Activated CD4-positive, alpha-beta memory T cell treated with anti-CD3 and anti-CD28 coated beads for 36 hours (primary cell): ENCODE results near the gene MRPS22. TPM values are rescaled to one million over a fixed set of nuclear protein-coding genes. Genes with fewer than 3 reads are reported as not detected.

Experiments
- CTCF ChIA-PET: fragments of 350-600 bp; sonication (Branson Sonifier 250); formaldehyde crosslinking; loops from one replicate; lab custom pipeline; 2021; ENCODE audit warnings: antibody characterized with exemption, inconsistent platforms; lab: Charles Lee
- POLR2A ChIA-PET: fragments of 350-600 bp; sonication (Branson Sonifier 250); formaldehyde crosslinking; loops from one replicate; lab custom pipeline; 2021; ENCODE audit warnings: antibody characterized with exemption; lab: Charles Lee
- DNase-seq: peaks from one replicate; pipeline ENCODE4 v3.0.0-alpha.2; 2020
- H3K27ac Mint-ChIP-seq: one replicate; pipeline ENCODE4 v1.8.0; 2021; ENCODE audit warnings: mixed read lengths
- H3K27me3 Mint-ChIP-seq: one replicate; pipeline ENCODE4 v1.8.0; 2021; ENCODE audit warnings: mixed read lengths
- H3K36me3 Mint-ChIP-seq: one replicate; pipeline ENCODE4 v1.8.0; 2021; ENCODE audit warnings: mixed read lengths
- H3K4me1 Mint-ChIP-seq: one replicate; pipeline ENCODE4 v1.8.0; 2021; ENCODE audit warnings: low read depth, mixed read lengths
- H3K4me3 Mint-ChIP-seq: one replicate; pipeline ENCODE4 v1.8.0; 2021; ENCODE audit warnings: mild to moderate bottlenecking, mixed read lengths
- H3K9me3 Mint-ChIP-seq: one replicate; pipeline ENCODE4 v1.8.0; 2021; ENCODE audit warnings: mixed read lengths
- intact Hi-C: fragments of 100-400 bp; cut with micrococcal nuclease; formaldehyde crosslinking; loops from one replicate; pipeline ENCODE4 v1.15.1; 2023
- total RNA-seq, 2 experiments: library from RNA; stranded (reverse); gene quantifications; one replicate each; pipeline ENCODE4 v1.2.3, GENCODE V29; 2021

The MRPS22 gene
- 10 to 100 TPM; 49.9 to 50.2 TPM for total RNA-seq

GRCh38 chr3:139343895-139344856 lies at the start of gene MRPS22:
Gene MRPS22 (plus strand): TSS chr3:139344020. CDS start chr3:139344027, 7 bp downstream.
- intact Hi-C loops: loop anchor here (1.0 to 10.0 kb wide), 2 partner anchors 45 to 1159 kb away; partner anchors contain the start of genes ARMC8 and COPB2
- Mint-ChIP-seq H3K27me3 (no peaks in the 10 kb centered on the region), H3K36me3 (peaks cover 4% of the 10 kb centered on the region), H3K4me3 (no peak within 1 kb of the TSS), H3K27ac (no peak within 1 kb of the TSS), H3K9me3 (no peaks in the 10 kb centered on the region), H3K4me1 (peaks cover 10% of the 10 kb centered on the region)
- POLR2A ChIA-PET: interaction anchor here (0.6 to 1.4 kb wide), 2 partner anchors 9 to 45 kb away, joined by 4 to 6 read pairs; partner anchors contain the start of gene COPB2
- DNase-seq: peak; percentile 90
- CTCF ChIA-PET: interaction anchor here (1.0 to 2.9 kb wide), 3 partner anchors 15 to 408 kb away, joined by 3 to 12 read pairs (median 10); no protein-coding TSS in a partner anchor

- H3K27me3 Mint-ChIP-seq: peaks cover 4% of the 10 kb centered on the region
- H3K27ac Mint-ChIP-seq: no peak overlapping the region
- intact Hi-C loops: no loop called here
- ChIA-PET CTCF (no interaction called here), POLR2A (no interaction called here)
- H3K36me3 Mint-ChIP-seq: no peaks in the 10 kb centered on the region
- no peak overlapping the region for H3K4me3 Mint-ChIP-seq
- no peaks in the 10 kb centered on the region for H3K4me1 Mint-ChIP-seq
- H3K9me3 Mint-ChIP-seq: no peaks in the 10 kb centered on the region
- no peak for DNase-seq
These were observed 48.8 kb upstream of the MRPS22 start for GRCh38 chr3:139295040-139295439.

- Mint-ChIP-seq H3K4me1 (no peaks in the 10 kb centered on the region), H3K4me3 (no peak overlapping the region), H3K36me3 (no peaks in the 10 kb centered on the region), H3K27me3 (peaks cover 4% of the 10 kb centered on the region), H3K27ac (no peak overlapping the region), H3K9me3 (no peaks in the 10 kb centered on the region)
- intact Hi-C loops: no loop called here
- no peak for DNase-seq
- CTCF ChIA-PET: no interaction called here
- POLR2A ChIA-PET: no interaction called here
These were observed 47.6 kb upstream of the MRPS22 start for GRCh38 chr3:139296141-139296718.

- no peak overlapping the region for H3K27ac Mint-ChIP-seq
- no peaks in the 10 kb centered on the region for H3K4me1 Mint-ChIP-seq
- no peak for DNase-seq
- intact Hi-C loops: no loop called here
- peaks cover 4% of the 10 kb centered on the region for H3K27me3 Mint-ChIP-seq
- CTCF ChIA-PET: no interaction called here
- H3K9me3 Mint-ChIP-seq: no peaks in the 10 kb centered on the region
- POLR2A ChIA-PET: no interaction called here
- H3K36me3 Mint-ChIP-seq: no peaks in the 10 kb centered on the region
- no peak overlapping the region for H3K4me3 Mint-ChIP-seq
These were observed 46.1 kb upstream of the MRPS22 start for GRCh38 chr3:139297588-139298311.

- intact Hi-C loops: no loop called here
- H3K36me3 Mint-ChIP-seq: no peaks in the 10 kb centered on the region
- ChIA-PET CTCF (interaction anchor here (1.1 kb wide), 1 partner anchor 30 kb away, joined by 3 read pairs; no protein-coding TSS in a partner anchor), POLR2A (no interaction called here)
- no peak overlapping the region for H3K4me3 Mint-ChIP-seq
- H3K4me1 Mint-ChIP-seq: no peaks in the 10 kb centered on the region
- no peaks in the 10 kb centered on the region for H3K9me3 Mint-ChIP-seq
- DNase-seq: no peak
- no peak overlapping the region for H3K27ac Mint-ChIP-seq
- peaks cover 4% of the 10 kb centered on the region for H3K27me3 Mint-ChIP-seq
These were observed 44.3 kb upstream of the MRPS22 start for GRCh38 chr3:139299261-139300132.

GRCh38 chr3:139300416-139300815 lies 43.4 kb upstream of the MRPS22 start:
- H3K27me3 Mint-ChIP-seq: peaks cover 4% of the 10 kb centered on the region
- POLR2A ChIA-PET: no interaction called here
- DNase-seq: no peak
- H3K27ac Mint-ChIP-seq: no peak overlapping the region
- H3K4me3 Mint-ChIP-seq: no peak overlapping the region
- intact Hi-C loops: no loop called here
- no peaks in the 10 kb centered on the region for H3K4me1 Mint-ChIP-seq
- CTCF ChIA-PET: no interaction called here
- H3K9me3 Mint-ChIP-seq: no peaks in the 10 kb centered on the region
- H3K36me3 Mint-ChIP-seq: no peaks in the 10 kb centered on the region

GRCh38 chr3:139301183-139301582 lies 42.6 kb upstream of the MRPS22 start:
- no peaks in the 10 kb centered on the region for H3K4me1 Mint-ChIP-seq
- intact Hi-C loops: no loop called here
- H3K27ac Mint-ChIP-seq: no peak overlapping the region
- H3K36me3 Mint-ChIP-seq: no peaks in the 10 kb centered on the region
- DNase-seq: no peak
- ChIA-PET POLR2A (no interaction called here), CTCF (no interaction called here)
- H3K9me3 Mint-ChIP-seq: no peaks in the 10 kb centered on the region
- peaks cover 1% of the 10 kb centered on the region for H3K27me3 Mint-ChIP-seq
- H3K4me3 Mint-ChIP-seq: no peak overlapping the region

- Mint-ChIP-seq H3K4me1 (no peaks in the 10 kb centered on the region), H3K9me3 (no peaks in the 10 kb centered on the region), H3K4me3 (no peak overlapping the region), H3K36me3 (no peaks in the 10 kb centered on the region), H3K27me3 (peaks cover 1% of the 10 kb centered on the region), H3K27ac (no peak overlapping the region)
- CTCF ChIA-PET: no interaction called here
- intact Hi-C loops: no loop called here
- POLR2A ChIA-PET: no interaction called here
- DNase-seq: no peak
These were observed 42.2 kb upstream of the MRPS22 start for GRCh38 chr3:139301654-139302053.

- peaks cover 1% of the 10 kb centered on the region for H3K27me3 Mint-ChIP-seq
- intact Hi-C loops: no loop called here
- POLR2A ChIA-PET: no interaction called here
- H3K36me3 Mint-ChIP-seq: no peaks in the 10 kb centered on the region
- no peaks in the 10 kb centered on the region for H3K4me1 Mint-ChIP-seq
- H3K27ac Mint-ChIP-seq: no peak overlapping the region
- no peaks in the 10 kb centered on the region for H3K9me3 Mint-ChIP-seq
- DNase-seq: no peak
- CTCF ChIA-PET: interaction anchor here (1.2 kb wide), 1 partner anchor 27 kb away, joined by 4 read pairs; no protein-coding TSS in a partner anchor
- H3K4me3 Mint-ChIP-seq: no peak overlapping the region
These were observed 41.6 kb upstream of the MRPS22 start for GRCh38 chr3:139302084-139302800.

GRCh38 chr3:139302801-139303113 lies 41.1 kb upstream of the MRPS22 start:
- DNase-seq: no peak
- CTCF ChIA-PET: interaction anchor here (1.2 kb wide), 1 partner anchor 26 kb away, joined by 4 read pairs; no protein-coding TSS in a partner anchor
- intact Hi-C loops: no loop called here
- no peak overlapping the region for H3K27ac Mint-ChIP-seq
- no peaks in the 10 kb centered on the region for H3K4me1 Mint-ChIP-seq
- no peak overlapping the region for H3K4me3 Mint-ChIP-seq
- H3K27me3 Mint-ChIP-seq: peaks cover 1% of the 10 kb centered on the region
- no peaks in the 10 kb centered on the region for H3K36me3 Mint-ChIP-seq
- no peaks in the 10 kb centered on the region for H3K9me3 Mint-ChIP-seq
- POLR2A ChIA-PET: no interaction called here

- intact Hi-C loops: no loop called here
- Mint-ChIP-seq H3K4me3 (no peak overlapping the region), H3K36me3 (no peaks in the 10 kb centered on the region), H3K27me3 (peaks cover 1% of the 10 kb centered on the region), H3K9me3 (no peaks in the 10 kb centered on the region), H3K27ac (no peak overlapping the region), H3K4me1 (no peaks in the 10 kb centered on the region)
- POLR2A ChIA-PET: no interaction called here
- CTCF ChIA-PET: interaction anchor here (1.2 kb wide), 1 partner anchor 26 kb away, joined by 4 read pairs; no protein-coding TSS in a partner anchor
- no peak for DNase-seq
These were observed 40.6 kb upstream of the MRPS22 start for GRCh38 chr3:139303216-139303615.
